Right kidney (tissue), 1 donor: Measurements from ENCODE around the gene RABGGTA.
A peak's percentile ranks its signal among the peaks of the same experiment; 100 is the strongest.
"Not testable (repeated sequence)": the region's sequence is repeated elsewhere in the genome, so short reads cannot be mapped to it uniquely, and the experiment has no call there.

Source experiments
- DNase-seq: peaks from one replicate; pipeline ENCODE4 v3.0.0-alpha.2; 2016

Gene RABGGTA

GRCh38 chr14:24240110-24240918 lies 31.1 kb downstream of the RABGGTA start:
- no peak for DNase-seq

GRCh38 chr14:24238527-24239037 lies 32.8 kb downstream of the RABGGTA start:
- no peak for DNase-seq

- DNase-seq: no peak
Measured at GRCh38 chr14:24238123-24238522, 33.3 kb downstream of the RABGGTA start.

- no peak for DNase-seq
Measured at GRCh38 chr14:24237463-24237955, 33.9 kb downstream of the RABGGTA start.

GRCh38 chr14:24236689-24237462 lies 34.5 kb downstream of the RABGGTA start:
- DNase-seq: no peak

GRCh38 chr14:24235804-24236688 lies 35.4 kb downstream of the RABGGTA start:
- no peak for DNase-seq

- DNase-seq: no peak
Measured at GRCh38 chr14:24234095-24235005, 37.0 kb downstream of the RABGGTA start.

GRCh38 chr14:24233538-24233866 lies 37.9 kb downstream of the RABGGTA start:
- no peak for DNase-seq

GRCh38 chr14:24232645-24233537 lies 38.5 kb downstream of the RABGGTA start, which contains the start of gene GMPR2:
TSS of gene GMPR2 (plus strand) at chr14:24232929. CDS start at chr14:24233254, 325 bp downstream.
- no peak for DNase-seq

- DNase-seq: peak; percentile 97
Measured at GRCh38 chr14:24232121-24232644, 39.2 kb downstream of the RABGGTA start, which contains the start of gene NEDD8. TSS of gene NEDD8 (minus strand) at chr14:24232367. CDS start at chr14:24232267, 100 bp downstream.

GRCh38 chr14:24231263-24232120 lies 39.9 kb downstream of the RABGGTA start:
- DNase-seq: no peak

GRCh38 chr14:24228902-24229301 lies 42.5 kb downstream of the RABGGTA start:
- no peak for DNase-seq

GRCh38 chr14:24226473-24226872 lies 44.9 kb downstream of the RABGGTA start:
- no peak for DNase-seq

- no peak for DNase-seq
Measured at GRCh38 chr14:24224618-24225071, 46.8 kb downstream of the RABGGTA start.

- not testable (repeated sequence) for DNase-seq
Measured at GRCh38 chr14:24222987-24223386, 48.4 kb downstream of the RABGGTA start.

- DNase-seq: no peak
Measured at GRCh38 chr14:24219521-24219920, 51.9 kb downstream of the RABGGTA start.

GRCh38 chr14:24219080-24219479 lies 52.3 kb downstream of the RABGGTA start:
- DNase-seq: no peak

- DNase-seq: not testable (repeated sequence)
Measured at GRCh38 chr14:24216876-24217275, 54.5 kb downstream of the RABGGTA start.

GRCh38 chr14:24216345-24216699 lies 55.1 kb downstream of the RABGGTA start:
- DNase-seq: no peak
